Lung (tissue), 13 donors: ENCODE results near the gene IRF5. TPM values are rescaled to one million over a fixed set of nuclear protein-coding genes. Genes with fewer than 3 reads are reported as not detected.

Source experiments
- ATAC-seq: fragments of 200-7000 bp; cut with Tn5 transposase; one replicate; pipeline ENCODE4 v1.9.1; 2020; ENCODE audit warnings: moderate number of reproducible peaks; ENCODE audit not compliant: insufficient read depth, low FRiP score
- DNase-seq, 3 donors: peaks; one replicate each; pipeline ENCODE4 v3.0.0-alpha.2; 2013 to 2017
- H3K27ac ChIP-seq, 2 donors: one replicate each; pipeline ENCODE4 v1.5.1; 2013; ENCODE audit warnings: mild to moderate bottlenecking in 2 of 2, moderate library complexity in 2 of 2, control low read depth in 1 of 2, inconsistent platforms in 1 of 2, low read depth in 1 of 2, low read length in 1 of 2
- H3K27me3 ChIP-seq, 3 donors: one replicate each; pipeline ENCODE4 v1.5.1; 2013; ENCODE audit warnings: low read length in 2 of 3; ENCODE audit not compliant: control insufficient read depth in 3 of 3, insufficient read depth in 3 of 3
- H3K36me3 ChIP-seq, 4 donors: one replicate each; pipeline ENCODE4 v1.5.1; 2013; ENCODE audit warnings: low read length in 4 of 4, mild to moderate bottlenecking in 1 of 4, moderate library complexity in 1 of 4; ENCODE audit not compliant: control insufficient read depth in 4 of 4, insufficient read depth in 4 of 4
- H3K4me1 ChIP-seq, 5 donors: one replicate each; pipeline ENCODE4 v1.5.1; 2013; ENCODE audit warnings: low read length in 5 of 5, mild to moderate bottlenecking in 2 of 5, moderate library complexity in 1 of 5; ENCODE audit not compliant: control insufficient read depth in 5 of 5, insufficient read depth in 5 of 5
- H3K4me3 ChIP-seq: one replicate; pipeline ENCODE4 v1.5.1; 2013; ENCODE audit warnings: mild to moderate bottlenecking, control low read depth, moderate library complexity
- H3K9ac ChIP-seq, 2 donors: one replicate each; pipeline ENCODE4 v1.5.1; 2013; ENCODE audit warnings: low read length in 2 of 2, control low read depth in 1 of 2; ENCODE audit not compliant: insufficient read depth in 1 of 2
- H3K9me3 ChIP-seq, 4 donors: one replicate each; pipeline ENCODE4 v1.5.1; 2013; ENCODE audit warnings: low read length in 3 of 4, mild to moderate bottlenecking in 1 of 4, moderate library complexity in 1 of 4; ENCODE audit not compliant: control insufficient read depth in 4 of 4, insufficient read depth in 3 of 4
- CTCF ChIP-seq: IDR thresholded peaks from 2 replicates; pipeline ENCODE4 v1.5.1; 2012; ENCODE audit warnings: mild to moderate bottlenecking; ENCODE audit errors: control extremely low read depth, extremely low read depth
- WGBS, 2 donors: extraction: QIAGEN DNeasy Blood & Tissue Kit; methylation state at CpG; one replicate each; pipeline ENCODE4 v1.1.7; 2013; 5-methylcytosine and 5-hydroxymethylcytosine counted together
- polyA plus RNA-seq, 2 donors: library from polyadenylated mRNA; stranded (reverse); fragments of 200-250 nt; gene quantifications; one replicate each; pipeline ENCODE4 v1.2.1, GENCODE V29; 2013
- small RNA-seq: library from RNA; depleted of rRNA; stranded (forward); fragments of <200 nt; gene quantifications from one replicate; pipeline ENCODE3, GENCODE V24; 2014; ENCODE audit warnings: low replicate concordance
- total RNA-seq, 2 donors: library from RNA; depleted of rRNA in 1 of 2; stranded (reverse); fragments of >200 nt in 1 of 2; gene quantifications; one replicate each; pipeline ENCODE4 v1.2.1, GENCODE V29; 2014 to 2021
- donor health status: control.
- donor health status: control.
- donor health status: Bipolar disorder and iron deficiency.
- donor health status: healthy.
- donor health status: DM: yes; HTN: yes; CAD: no.

The IRF5 gene
- total and polyA plus RNA-seq, 4 donors: 6.0 to 34.1 (median 24.2) TPM

- H3K27ac ChIP-seq: no peak overlapping the region
- TF ChIP-seq CTCF: no peak
- H3K4me1 ChIP-seq: no peaks in the 10 kb centered on the region
- H3K27me3 ChIP-seq: no peaks in the 10 kb centered on the region
- no peaks in the 10 kb centered on the region for H3K9me3 ChIP-seq
- peaks cover 6 to 36% (median 17%) of the 10 kb centered on the region in 4 donors for H3K36me3 ChIP-seq
- H3K9ac ChIP-seq: no peak overlapping the region
- H3K4me3 ChIP-seq: no peak overlapping the region
- no peak for DNase-seq
- 82 to 88% methylated on average over 5 of the region's 5 CpGs for WGBS, 2 donors
- ATAC-seq: no peak
Observed at GRCh38 chr7:128997181-128997580, 59.5 kb downstream of the IRF5 start.

Small RNA genes within 50 kb of the gene (small RNA-seq; reads per million reads assigned to genes)
- not detected for gene RN7SL306P

Other genes with a start within 250 kb of the IRF5 start
- 100 to 1,000 TPM in 1 of 2 donors, 10 to 100 TPM in 1; 99.7 to 115 TPM for gene CALU, start 198.6 kb upstream of the IRF5 start, total RNA-seq
- 10 to 100 TPM; 23.9 to 98.3 TPM for gene CALU, start 198.6 kb upstream of the IRF5 start, polyA plus RNA-seq
- gene OPN1SW, start 162.1 kb upstream of the IRF5 start, total RNA-seq: not detected
- not detected for gene OPN1SW, start 162.1 kb upstream of the IRF5 start, polyA plus RNA-seq
- gene CCDC136, start 146.0 kb upstream of the IRF5 start, total RNA-seq: 1 to 10 TPM; 2.3 to 6.4 TPM
- 1 to 10 TPM in 1 of 2 donors, under 1 TPM in 1; 0.70 to 1.1 TPM for gene CCDC136, start 146.0 kb upstream of the IRF5 start, polyA plus RNA-seq
- gene FLNC, start 107.5 kb upstream of the IRF5 start, total RNA-seq: 10 to 100 TPM; 13.3 to 24.2 TPM
- 1 to 10 TPM; 2.0 to 2.2 TPM for gene FLNC, start 107.5 kb upstream of the IRF5 start, polyA plus RNA-seq
- 100 to 1,000 TPM in 1 of 2 donors, 10 to 100 TPM in 1; 43.9 to 165 TPM for gene ATP6V1F, start 75.1 kb upstream of the IRF5 start, total RNA-seq
- 100 to 1,000 TPM; 286 to 383 TPM for gene ATP6V1F, start 75.1 kb upstream of the IRF5 start, polyA plus RNA-seq
- gene KCP, start 27.2 kb upstream of the IRF5 start, total RNA-seq: 1 to 10 TPM in 1 of 2 donors, under 1 TPM in 1; 0.64 to 3.9 TPM
- under 1 TPM; 0.22 to 0.47 TPM for gene KCP, start 27.2 kb upstream of the IRF5 start, polyA plus RNA-seq
- gene TNPO3, start 117.2 kb downstream of the IRF5 start, total RNA-seq: 10 to 100 TPM; 32.5 to 45.9 TPM
- 10 to 100 TPM; 12.3 to 19.3 TPM for gene TNPO3, start 117.2 kb downstream of the IRF5 start, polyA plus RNA-seq
- 1 to 10 TPM; 4.5 to 7.3 TPM for gene TSPAN33, start 206.8 kb downstream of the IRF5 start, total RNA-seq
- 1 to 10 TPM; 3.3 to 8.2 TPM for gene TSPAN33, start 206.8 kb downstream of the IRF5 start, polyA plus RNA-seq